ENCODE data around the gene LTB4R2. TPM values are rescaled to one million over a fixed set of nuclear protein-coding genes. Genes with fewer than 3 reads are reported as not detected.
A peak's percentile ranks its signal among the peaks of the same experiment; 100 is the strongest.

LTB4R2 gene
- total RNA-seq, 2 experiments from 2014 or later = 15.7 to 37.6 TPM

DNA sequence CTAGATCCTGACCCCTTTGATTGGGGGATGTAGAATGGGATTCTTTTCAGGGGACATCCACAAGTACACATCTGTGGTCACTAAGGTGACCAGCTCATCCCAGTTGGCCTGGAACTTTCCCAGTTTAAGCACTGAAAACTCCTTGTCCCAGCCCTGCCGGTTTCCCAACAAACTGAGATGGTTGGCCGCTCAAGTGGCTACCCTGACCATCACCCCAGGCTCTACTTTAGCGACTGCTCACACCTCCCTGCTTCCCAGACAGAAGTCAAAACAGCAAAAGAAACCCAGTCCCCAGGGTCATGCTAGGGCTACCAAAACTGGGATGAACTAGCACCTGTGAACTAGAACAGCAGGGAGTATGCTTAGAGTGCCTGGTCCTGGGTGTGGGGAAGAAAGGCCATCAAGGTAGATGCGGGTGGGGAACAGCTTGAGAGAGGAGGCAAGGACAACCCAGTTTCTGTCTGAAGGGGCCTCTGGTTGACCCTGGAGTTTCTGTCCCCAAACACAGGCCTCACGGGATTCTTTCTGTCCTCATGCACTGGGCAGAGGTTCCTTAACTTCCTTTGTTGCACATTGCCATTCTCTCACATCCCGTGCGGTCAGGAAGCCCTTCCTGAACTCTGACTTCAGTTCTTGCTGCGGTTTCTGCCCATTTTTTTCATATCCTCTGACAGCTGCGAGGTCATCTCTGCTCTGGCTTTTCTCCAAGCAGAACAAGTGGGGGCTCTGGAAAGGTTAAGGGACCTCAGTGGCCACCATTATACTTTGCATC, 3.0 kb downstream of the LTB4R2 start:
- intact Hi-C loops (cut with micrococcal nuclease; ENCODE audit: unreplicated experiment) = no loop called here
- Histone ChIP-seq H4K20me1 (ENCODE audit: insufficient read depth, low read length) (no peaks in the 10 kb centered on the region), H3K79me2 (ENCODE audit: insufficient read depth, low read depth, low read length) (no peaks in the 10 kb centered on the region), H3K27ac (ENCODE audit: low read depth, low read length, poor library complexity, severe bottlenecking) (peak overlapping the region; percentile 42), H3K4me2 (ENCODE audit: low read length) (peak overlapping the region; percentile 53), H2AFZ (ENCODE audit: low read length) (no peak overlapping the region), H3K9me2 (ENCODE audit: insufficient read depth, low read length) (no peaks in the 10 kb centered on the region), H3K4me1 (ENCODE audit: insufficient read depth, low read length, poor library complexity, severe bottlenecking) (peaks cover 38% of the 10 kb centered on the region), H3K4me3 (ENCODE audit: low read depth, low read length, poor library complexity, severe bottlenecking) (no peak overlapping the region), H3K9me3 (ENCODE audit: low read length) (no peaks in the 10 kb centered on the region), H3K36me3 (ENCODE audit: insufficient read depth, low read length) (peaks cover 57% of the 10 kb centered on the region)
- DNase-seq (ENCODE audit: low spot score) = peak; percentile 62
- no TSS peak for BruUV-seq (replicated peaks)
- ChIA-PET POLR2A (interaction anchor here (1.0 kb wide), 1 partner anchor 7 kb away, joined by 3 read pairs; no protein-coding TSS in a partner anchor), CTCF (ENCODE audit: unreplicated experiment) (interaction anchor here (0.6 kb wide), 1 partner anchor 1126 kb away, joined by 3 read pairs; no protein-coding TSS in a partner anchor)
- no peak for TF ChIP-seq EZH2phosphoT487 (IDR thresholded peaks at IDR 0.05; ENCODE audit: borderline replicate concordance, low read depth, low read length)
- TF ChIP-seq, protein P1, sequence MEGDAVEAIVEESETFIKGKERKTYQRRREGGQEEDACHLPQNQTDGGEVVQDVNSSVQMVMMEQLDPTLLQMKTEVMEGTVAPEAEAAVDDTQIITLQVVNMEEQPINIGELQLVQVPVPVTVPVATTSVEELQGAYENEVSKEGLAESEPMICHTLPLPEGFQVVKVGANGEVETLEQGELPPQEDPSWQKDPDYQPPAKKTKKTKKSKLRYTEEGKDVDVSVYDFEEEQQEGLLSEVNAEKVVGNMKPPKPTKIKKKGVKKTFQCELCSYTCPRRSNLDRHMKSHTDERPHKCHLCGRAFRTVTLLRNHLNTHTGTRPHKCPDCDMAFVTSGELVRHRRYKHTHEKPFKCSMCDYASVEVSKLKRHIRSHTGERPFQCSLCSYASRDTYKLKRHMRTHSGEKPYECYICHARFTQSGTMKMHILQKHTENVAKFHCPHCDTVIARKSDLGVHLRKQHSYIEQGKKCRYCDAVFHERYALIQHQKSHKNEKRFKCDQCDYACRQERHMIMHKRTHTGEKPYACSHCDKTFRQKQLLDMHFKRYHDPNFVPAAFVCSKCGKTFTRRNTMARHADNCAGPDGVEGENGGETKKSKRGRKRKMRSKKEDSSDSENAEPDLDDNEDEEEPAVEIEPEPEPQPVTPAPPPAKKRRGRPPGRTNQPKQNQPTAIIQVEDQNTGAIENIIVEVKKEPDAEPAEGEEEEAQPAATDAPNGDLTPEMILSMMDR (conservative IDR thresholded peaks at IDR 0.05; ENCODE audit: low read length) = no peak

DNA sequence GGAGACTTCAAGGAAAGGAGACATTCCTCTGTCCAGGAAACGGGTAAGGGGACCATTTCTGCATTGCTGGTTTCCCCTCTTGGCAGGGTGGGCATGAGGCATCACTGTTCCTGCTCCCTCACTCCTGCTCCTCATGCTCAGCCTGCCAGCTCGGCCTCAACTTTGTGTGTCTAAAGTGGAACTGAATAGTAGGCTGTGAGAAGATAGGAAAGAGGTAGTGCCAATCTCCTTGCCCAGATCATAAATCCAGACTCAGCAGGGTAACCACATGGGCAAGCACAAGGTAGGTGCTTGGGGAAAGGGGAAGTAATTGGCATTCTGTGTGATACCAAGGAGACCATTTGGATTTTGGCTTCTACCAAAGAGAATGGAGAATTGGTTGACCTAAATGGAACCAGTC, 4.0 kb downstream of the LTB4R2 start:
- Histone ChIP-seq H3K36me3 (ENCODE audit: insufficient read depth, low read length) (peaks cover 49% of the 10 kb centered on the region), H3K9me3 (ENCODE audit: low read length) (no peaks in the 10 kb centered on the region), H2AFZ (ENCODE audit: low read length) (no peak overlapping the region), H4K20me1 (ENCODE audit: insufficient read depth, low read length) (no peaks in the 10 kb centered on the region), H3K27ac (ENCODE audit: low read depth, low read length, poor library complexity, severe bottlenecking) (no peak overlapping the region), H3K79me2 (ENCODE audit: insufficient read depth, low read depth, low read length) (no peaks in the 10 kb centered on the region), H3K4me3 (ENCODE audit: low read depth, low read length, poor library complexity, severe bottlenecking) (no peak overlapping the region), H3K4me2 (ENCODE audit: low read length) (no peak overlapping the region), H3K9me2 (ENCODE audit: insufficient read depth, low read length) (no peaks in the 10 kb centered on the region), H3K4me1 (ENCODE audit: insufficient read depth, low read length, poor library complexity, severe bottlenecking) (peaks cover 38% of the 10 kb centered on the region)
- POLR2A ChIA-PET = no interaction called here
- CTCF ChIA-PET (ENCODE audit: unreplicated experiment) = no interaction called here
- no peak for DNase-seq (ENCODE audit: low spot score)
- BruUV-seq (replicated peaks) = no TSS peak
- no peak for TF ChIP-seq EZH2phosphoT487 (IDR thresholded peaks at IDR 0.05; ENCODE audit: borderline replicate concordance, low read depth, low read length)
- TF ChIP-seq, protein P1 (conservative IDR thresholded peaks at IDR 0.05; ENCODE audit: low read length) = no peak
- intact Hi-C loops (cut with micrococcal nuclease; ENCODE audit: unreplicated experiment) = no loop called here

Measured in OCI-LY7 (cell line).